Endothelial cell of umbilical vein (primary cell): ENCODE results near the gene KCNAB2.

Source experiments
- EZH2 ChIP-seq: IDR thresholded peaks from 2 replicates; pipeline ENCODE4 v1.6.1; 2012; ENCODE audit warnings: borderline replicate concordance, low read depth, mild to moderate bottlenecking, moderate library complexity, low read length, inconsistent platforms; ENCODE audit not compliant: severe bottlenecking
- GATA2 ChIP-seq: IDR thresholded peaks from 2 replicates; pipeline ENCODE4 v1.7.0; 2011; ENCODE audit warnings: low read depth, mild to moderate bottlenecking, moderate library complexity, mixed read lengths, low read length; ENCODE audit not compliant: insufficient read length, insufficient read depth

DNA sequence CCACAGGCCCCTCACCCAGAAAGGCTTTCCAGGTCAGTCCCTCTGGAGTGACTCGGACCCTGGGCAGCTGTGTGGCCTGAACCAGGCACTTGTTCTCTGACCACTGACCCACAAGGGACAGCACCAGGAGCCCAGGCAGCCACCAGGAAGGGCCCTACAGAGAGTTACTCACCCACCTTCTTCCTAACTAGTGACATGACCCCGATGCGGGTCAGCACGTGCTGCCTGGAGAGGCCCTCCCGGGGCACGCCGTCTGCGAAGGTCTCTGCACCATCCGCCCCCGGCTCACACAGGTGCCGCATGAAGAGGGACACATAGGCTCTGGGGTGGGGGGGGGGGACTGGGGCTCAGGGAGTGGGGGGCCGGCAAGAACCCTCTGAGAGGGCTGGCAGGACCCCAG, 78.7 kb downstream of the KCNAB2 start:
- TF ChIP-seq EZH2 = no peak
- no peak for TF ChIP-seq GATA2
